ENCODE measurements around the gene GRAMD4.
"Not testable (repeated sequence)": the region's sequence is repeated elsewhere in the genome, so short reads cannot be mapped to it uniquely, and the experiment has no call there.

The GRAMD4 gene

GRCh38 chr22:46620588-46621242, 529 bp downstream of the GRAMD4 start:
- no peak for DNase-seq (ENCODE audit: low read depth in 2 of 2)

- not testable (repeated sequence) for DNase-seq (ENCODE audit: low read depth in 2 of 2)
Measured at GRCh38 chr22:46621243-46621930, 1.2 kb downstream of the GRAMD4 start.

GRCh38 chr22:46622081-46622521, 1.9 kb downstream of the GRAMD4 start:
- DNase-seq (ENCODE audit: low read depth in 2 of 2), result no peak

- DNase-seq (ENCODE audit: low read depth in 2 of 2), result no peak
Measured at GRCh38 chr22:46625113-46625842, 5.1 kb downstream of the GRAMD4 start.

GRCh38 chr22:46625843-46626349, 5.7 kb downstream of the GRAMD4 start:
- no peak for DNase-seq (ENCODE audit: low read depth in 2 of 2)

- DNase-seq (ENCODE audit: low read depth in 2 of 2), result no peak
Measured at GRCh38 chr22:46626356-46626755, 6.2 kb downstream of the GRAMD4 start.

- no peak for DNase-seq (ENCODE audit: low read depth in 2 of 2)
Measured at GRCh38 chr22:46626911-46627805, 7.0 kb downstream of the GRAMD4 start.

- no peak for DNase-seq (ENCODE audit: low read depth in 2 of 2)
Measured at GRCh38 chr22:46627806-46628482, 7.8 kb downstream of the GRAMD4 start.

GRCh38 chr22:46628756-46629155, 8.6 kb downstream of the GRAMD4 start:
- DNase-seq (ENCODE audit: low read depth in 2 of 2), result no peak

- DNase-seq (ENCODE audit: low read depth in 2 of 2), result no peak
Measured at GRCh38 chr22:46629291-46629690, 9.1 kb downstream of the GRAMD4 start.

GRCh38 chr22:46631113-46631512, 10.9 kb downstream of the GRAMD4 start:
- DNase-seq (ENCODE audit: low read depth in 2 of 2), result no peak

GRCh38 chr22:46632646-46633249, 12.6 kb downstream of the GRAMD4 start:
- DNase-seq (ENCODE audit: low read depth in 2 of 2), result no peak

GRCh38 chr22:46633334-46633890, 13.2 kb downstream of the GRAMD4 start:
- no peak for DNase-seq (ENCODE audit: low read depth in 2 of 2)

- DNase-seq (ENCODE audit: low read depth in 2 of 2), result no peak
Measured at GRCh38 chr22:46634011-46634699, 14.0 kb downstream of the GRAMD4 start.

GRCh38 chr22:46634973-46635685, 14.9 kb downstream of the GRAMD4 start:
- not testable (repeated sequence) for DNase-seq (ENCODE audit: low read depth in 2 of 2)

GRCh38 chr22:46635756-46636155, 15.6 kb downstream of the GRAMD4 start:
- no peak for DNase-seq (ENCODE audit: low read depth in 2 of 2)

GRCh38 chr22:46636221-46637002, 16.2 kb downstream of the GRAMD4 start:
- no peak for DNase-seq (ENCODE audit: low read depth in 2 of 2)
